Gastroesophageal sphincter (tissue), 4 donors: ENCODE measurements around the gene UBQLN1. TPM values are rescaled to one million over a fixed set of nuclear protein-coding genes. Genes with fewer than 3 reads are reported as not detected.
"Not testable (repeated sequence)": the region's sequence is repeated elsewhere in the genome, so short reads cannot be mapped to it uniquely, and the experiment has no call there.

Experiments used
- ATAC-seq: fragments of 150-250 bp; one replicate; pipeline ENCODE4 v1.9.1; 2016; ENCODE audit warnings: mild to moderate bottlenecking, moderate library complexity
- H3K27ac ChIP-seq, 4 donors: fragments of 200-600 bp; sonication (generic) in 3 of 4; 1 replicate in 3 of 4; 2 replicates in 1 of 4; pipeline ENCODE4 v1.5.1; 2016 to 2019
- H3K27me3 ChIP-seq: fragments of 200-600 bp; sonication (generic); one replicate; pipeline ENCODE4 v1.5.1; 2019
- H3K36me3 ChIP-seq, 2 donors: fragments of 200-600 bp; sonication (generic); one replicate each; pipeline ENCODE4 v1.5.1; 2019; ENCODE audit warnings: control low read depth in 1 of 2
- H3K4me1 ChIP-seq, 3 donors: fragments of 200-600 bp; sonication (generic); 1 replicate in 2 of 3; 2 replicates in 1 of 3; pipeline ENCODE4 v1.5.1; 2016 to 2019; ENCODE audit warnings: control low read depth in 2 of 3
- H3K4me3 ChIP-seq, 2 donors: fragments of 200-600 bp; sonication (generic); one replicate each; pipeline ENCODE4 v1.5.1; 2019; ENCODE audit warnings: mild to moderate bottlenecking in 1 of 2, moderate library complexity in 1 of 2
- H3K9me3 ChIP-seq, 3 donors: fragments of 200-600 bp; sonication (generic); one replicate each; pipeline ENCODE4 v1.5.1; 2017 to 2019; ENCODE audit warnings: control low read depth in 2 of 3
- CTCF ChIP-seq, 4 experiments: fragments of 200-600 bp in 2 of 4; fragments of 450-650 bp in 2 of 4; sonication (generic) in 1 of 4; IDR thresholded peaks; one replicate each; pipeline ENCODE4 v1.5.1; 2017 to 2019; ENCODE audit warnings: antibody characterized with exemption in 4 of 4, mild to moderate bottlenecking in 2 of 4, moderate library complexity in 2 of 4
- EP300 ChIP-seq: sonication (generic); formaldehyde crosslinking; IDR thresholded peaks from one replicate; pipeline ENCODE4 v1.6.1; 2017; ENCODE audit warnings: antibody characterized with exemption, mild to moderate bottlenecking
- POLR2A ChIP-seq, 2 donors: fragments of 450-650 bp; IDR thresholded peaks; one replicate each; pipeline ENCODE4 v1.6.1; 2017; ENCODE audit warnings: antibody characterized with exemption in 2 of 2, mild to moderate bottlenecking in 2 of 2, moderate library complexity in 1 of 2
- POLR2AphosphoS5 ChIP-seq: sonication (generic); formaldehyde crosslinking; IDR thresholded peaks from one replicate; pipeline ENCODE4 v1.6.1; 2017; ENCODE audit warnings: antibody characterized with exemption
- WGBS, 2 donors: methylation state at CpG; one replicate each; pipeline ENCODE4 v1.1.5; 2018; ENCODE audit warnings: low coverage in 1 of 2; 5-methylcytosine and 5-hydroxymethylcytosine counted together
- total RNA-seq, 4 donors: library from RNA; depleted of rRNA; stranded (reverse); fragments of >200 nt; gene quantifications; one replicate each; pipeline ENCODE4 v1.1.0, GENCODE V29; 2016

UBQLN1 gene
- total RNA-seq, 4 donors from 2014 or later, result 112 to 132 (median 117) TPM

- Histone ChIP-seq H3K4me3 (peak within 1 kb of the TSS; percentile 92 to 96), H3K27me3 (no peaks in the 10 kb centered on the region), H3K27ac (peak within 1 kb of the TSS; percentile 72 to 93 (median 79)), H3K36me3 (peaks cover 0 to 18% of the 10 kb centered on the region in 2 donors), H3K4me1 (peaks cover 0 to 22% (median 0%) of the 10 kb centered on the region in 3 donors), H3K9me3 (no peaks in the 10 kb centered on the region)
- ATAC-seq, result peak; percentile 89
- peak; percentile 25 for TF ChIP-seq POLR2A (IDR thresholded peaks at IDR 0.05)
- no peak for TF ChIP-seq CTCF (IDR thresholded peaks at IDR 0.05)
- WGBS, 2 donors, result 1% methylated on average over 15 to 22 of the region's 79 CpGs
Observed at GRCh38 chr9:83622939-83623678, 84.6 kb downstream of the UBQLN1 start, which contains the start of gene IDNK. Gene IDNK (plus strand): TSS chr9:83623143. CDS start chr9:83623172, 29 bp downstream.

GRCh38 chr9:83622433-83622938, 85.3 kb downstream of the UBQLN1 start:
- no peak for ATAC-seq
- Histone ChIP-seq H3K4me1 (peaks cover 0 to 22% (median 0%) of the 10 kb centered on the region in 3 donors), H3K36me3 (peaks cover 0 to 14% of the 10 kb centered on the region in 2 donors), H3K9me3 (no peaks in the 10 kb centered on the region), H3K27me3 (no peaks in the 10 kb centered on the region), H3K27ac (peak overlapping the region; percentile 72 to 93 (median 79)), H3K4me3 (peak overlapping the region; percentile 92 to 96)
- WGBS, 2 donors, result 6 to 28% methylated on average over 12 to 20 of the region's 21 CpGs
- TF ChIP-seq POLR2A (IDR thresholded peaks at IDR 0.05) (no peak), CTCF (IDR thresholded peaks at IDR 0.05) (peak in 1 of 4 experiments; percentile 9)

- 16 to 19% methylated on average over 6 of the region's 7 CpGs for WGBS, 2 donors
- Histone ChIP-seq H3K4me1 (peaks cover 0 to 22% (median 0%) of the 10 kb centered on the region in 3 donors), H3K27ac (no peak overlapping the region), H3K4me3 (no peak overlapping the region), H3K36me3 (no peaks in the 10 kb centered on the region), H3K27me3 (no peaks in the 10 kb centered on the region), H3K9me3 (no peaks in the 10 kb centered on the region)
- ATAC-seq, result no peak
- TF ChIP-seq POLR2AphosphoS5 (no peak), CTCF (IDR thresholded peaks at IDR 0.05) (peak; percentile 38 to 72 (median 38)), POLR2A (IDR thresholded peaks at IDR 0.05) (no peak)
Observed at GRCh38 chr9:83620841-83621636, 86.7 kb downstream of the UBQLN1 start.

GRCh38 chr9:83617299-83617698, 90.5 kb downstream of the UBQLN1 start:
- peaks cover 0 to 7% (median 0%) of the 10 kb centered on the region in 3 donors for H3K4me1 ChIP-seq
- H3K27ac ChIP-seq, result no peak overlapping the region
- no peak for ATAC-seq
- H3K27me3 ChIP-seq, result no peaks in the 10 kb centered on the region
- TF ChIP-seq POLR2AphosphoS5, result no peak
- no peak for TF ChIP-seq CTCF (IDR thresholded peaks at IDR 0.05)
- TF ChIP-seq POLR2A (IDR thresholded peaks at IDR 0.05), result no peak
- no peak for TF ChIP-seq EP300
- H3K36me3 ChIP-seq, result no peaks in the 10 kb centered on the region
- H3K9me3 ChIP-seq, result no peaks in the 10 kb centered on the region
- no peak overlapping the region for H3K4me3 ChIP-seq
- WGBS, 2 donors, result 80 to 100% methylated on average over 1 of the region's 1 CpG

GRCh38 chr9:83613298-83613697, 94.5 kb downstream of the UBQLN1 start:
- ATAC-seq, H3K27ac ChIP-seq: not testable (repeated sequence)
- WGBS, 2 donors, result 90 to 100% methylated on average over 3 of the region's 3 CpGs

More at GRCh38 chr9:83613298-83613697, 94.5 kb downstream of the UBQLN1 start:
- H3K36me3 ChIP-seq, H3K27me3 ChIP-seq, H3K9me3 ChIP-seq, H3K4me3 ChIP-seq, H3K4me1 ChIP-seq: not testable (repeated sequence)
